GM21447 (cell line): Measurements from ENCODE around the gene NDUFC2.
"Not testable (repeated sequence)": the region's sequence is repeated elsewhere in the genome, so short reads cannot be mapped to it uniquely, and the experiment has no call there.

Source experiments
- ATAC-seq: cut with Tn5 transposase; IDR thresholded peaks from one replicate; pipeline ENCODE4 v1.9.1; 2021; ENCODE audit not compliant: unreplicated experiment

NDUFC2 gene

GRCh38 chr11:78032090-78032489 is 47.6 kb downstream of the NDUFC2 start:
- peak; percentile 7 for ATAC-seq

GRCh38 chr11:78031629-78032028 is 48.0 kb downstream of the NDUFC2 start:
- peak; percentile 86 for ATAC-seq

DNA sequence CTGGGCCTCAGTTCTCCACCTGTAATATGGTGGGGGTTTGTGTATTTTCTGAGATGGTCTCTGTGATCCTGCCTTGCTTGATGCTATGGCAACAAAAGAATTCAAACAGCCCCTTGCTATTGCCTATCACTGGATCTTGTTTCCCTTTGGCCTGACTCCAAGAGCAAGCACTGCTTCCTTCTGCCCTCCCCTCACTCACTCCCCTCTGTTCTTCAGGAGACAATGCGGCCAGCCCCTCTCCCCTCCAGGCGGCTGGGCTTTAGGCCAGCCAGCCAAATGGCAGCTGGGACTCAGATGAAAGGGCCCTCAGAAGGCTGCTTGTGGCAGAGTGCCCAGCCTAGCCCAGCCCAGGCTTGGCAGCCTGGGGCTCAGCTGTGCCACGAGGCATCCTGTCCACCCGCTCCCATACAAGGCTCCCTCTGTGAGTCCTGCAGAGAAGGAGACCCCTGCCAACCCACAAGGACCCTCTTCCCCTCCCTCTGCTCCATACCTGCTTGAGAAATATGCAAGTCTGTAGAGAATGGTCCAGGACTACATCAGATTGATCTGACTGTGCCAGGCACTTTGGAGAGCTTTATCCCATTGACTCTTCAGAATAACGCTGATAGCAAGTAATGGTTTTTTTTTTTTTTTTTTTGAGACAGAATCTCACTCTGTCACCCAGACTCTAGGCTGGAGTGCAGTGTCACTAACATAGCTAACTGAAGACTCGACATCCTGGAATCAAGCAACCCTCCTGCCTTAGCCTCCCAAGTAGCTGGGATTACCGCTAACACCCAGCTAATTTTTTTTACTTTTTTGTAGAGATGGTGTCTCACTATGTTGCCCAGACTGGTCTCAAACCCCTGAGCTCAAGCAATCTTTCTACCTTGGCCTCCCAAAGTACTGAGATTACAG is 49.0 kb downstream of the NDUFC2 start:
- ATAC-seq: no peak

- not testable (repeated sequence) for ATAC-seq
Measured at GRCh38 chr11:78028423-78028822, 51.2 kb downstream of the NDUFC2 start.

GRCh38 chr11:78027759-78028158 is 51.9 kb downstream of the NDUFC2 start:
- ATAC-seq: no peak

- ATAC-seq: no peak
Measured at GRCh38 chr11:78025378-78025777, 54.3 kb downstream of the NDUFC2 start.

DNA sequence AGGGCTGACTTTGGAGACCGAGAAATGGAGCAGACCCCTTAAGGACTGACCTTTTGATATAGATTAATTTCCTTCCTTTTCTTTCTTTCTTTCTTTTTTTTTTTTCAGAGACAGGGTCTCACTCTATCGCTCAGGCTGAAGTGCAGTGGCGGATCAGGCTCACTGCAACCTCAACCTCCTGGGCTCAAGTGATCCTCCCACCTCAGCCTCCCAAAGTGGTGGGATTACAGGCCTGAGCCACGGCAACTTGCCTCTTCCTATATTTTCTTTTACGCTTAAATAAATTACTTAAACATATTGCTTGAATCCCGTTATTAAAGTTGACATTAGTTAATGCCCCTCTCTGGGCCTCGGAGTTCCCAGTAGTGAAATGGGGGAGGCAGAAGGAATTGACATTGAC is 56.2 kb downstream of the NDUFC2 start:
- ATAC-seq: no peak

DNA sequence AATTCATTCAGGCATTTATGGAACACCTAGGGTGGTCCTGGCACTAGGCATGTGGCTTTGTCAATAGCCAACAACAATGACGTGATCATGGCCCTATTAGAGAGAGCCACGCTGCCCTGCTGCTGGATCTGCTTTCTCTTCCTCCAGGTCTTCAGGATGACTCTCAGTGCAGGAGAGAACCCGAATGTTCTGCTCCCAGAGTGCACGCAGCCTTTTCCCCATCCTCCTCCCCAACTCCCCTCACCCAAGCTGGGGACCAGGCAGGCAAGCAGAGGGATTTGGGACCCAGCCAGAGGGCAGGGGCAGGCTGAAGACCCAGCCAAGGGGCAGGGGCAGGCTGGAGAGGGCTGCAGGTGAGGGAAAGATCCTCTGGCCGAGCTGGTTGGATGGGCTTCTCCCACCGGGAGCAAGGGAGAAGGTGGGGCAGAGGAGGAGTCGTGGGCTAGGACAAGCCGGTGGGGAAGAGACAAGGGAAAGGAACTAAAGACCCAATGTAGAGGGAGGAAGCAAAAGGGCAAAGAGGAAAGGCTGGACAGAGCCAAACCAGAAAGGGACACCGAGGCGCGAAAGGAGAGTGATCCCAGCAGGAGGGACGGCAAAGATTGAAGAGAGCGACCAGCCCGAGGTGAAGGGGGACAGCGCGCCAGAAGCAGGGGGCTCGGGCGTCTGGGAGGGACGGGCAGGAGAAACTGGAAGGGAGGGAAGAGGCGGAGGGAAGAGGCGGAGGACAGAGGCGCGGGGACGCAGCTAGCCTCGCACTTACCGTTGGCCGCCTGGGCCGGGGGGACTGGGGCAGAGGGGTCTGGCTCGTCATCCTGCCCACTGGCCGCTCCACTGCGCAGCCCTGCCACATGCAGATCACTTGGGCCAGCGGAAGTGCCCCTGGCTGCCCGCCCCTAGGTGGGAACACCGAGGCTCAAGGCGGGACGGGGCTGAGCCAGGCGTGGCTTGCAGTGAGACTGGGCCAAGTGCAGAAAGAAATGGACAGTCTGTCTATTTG is 57.0 kb downstream of the NDUFC2 start, which contains the start of gene KCTD14:
TSS of gene KCTD14 (minus strand) at position 880 of the 1,000 bp plus-strand sequence. CDS start at position 853, 27 bp downstream.
- no peak for ATAC-seq

- no peak for ATAC-seq
Measured at GRCh38 chr11:78021611-78022010, 58.1 kb downstream of the NDUFC2 start.

DNA sequence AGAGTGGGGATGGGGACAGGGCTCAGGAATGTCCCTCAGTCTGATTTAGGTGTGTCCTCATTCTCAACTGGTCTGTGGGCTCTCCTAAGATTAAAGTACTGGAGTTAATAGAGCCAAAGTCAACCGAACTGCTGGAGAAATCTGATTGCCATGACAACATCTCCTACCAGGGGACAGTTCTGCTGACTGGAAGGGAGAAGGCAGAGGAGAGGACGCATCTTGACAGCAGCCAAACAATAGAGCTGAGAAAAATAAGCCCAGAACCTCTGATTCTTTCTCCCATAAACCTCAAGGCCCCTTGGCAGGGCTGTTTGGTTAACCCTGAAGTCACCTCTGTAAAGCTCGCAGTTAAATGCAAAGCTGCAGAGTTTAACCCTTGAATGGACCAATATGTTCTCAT is 59.4 kb downstream of the NDUFC2 start:
- no peak for ATAC-seq

GRCh38 chr11:78019808-78020207 is 59.9 kb downstream of the NDUFC2 start:
- no peak for ATAC-seq
